GM06990 (cell line): ENCODE results near the gene MYT1.

Experiments
- DNase-seq: peaks from one replicate; pipeline ENCODE4 v3.0.0-alpha.2; 2011; ENCODE audit not compliant: insufficient read length; ENCODE audit errors: extremely low read depth
- H3K27me3 ChIP-seq: replicated peaks from 2 replicates; pipeline ENCODE4 v1.6.0; 2011; ENCODE audit warnings: low read length; ENCODE audit not compliant: control insufficient read depth, insufficient read depth
- H3K36me3 ChIP-seq: 2 replicates; pipeline ENCODE4 v1.5.1; 2011; ENCODE audit warnings: low read length; ENCODE audit not compliant: control insufficient read depth, insufficient read depth
- H3K4me3 ChIP-seq: replicated peaks from 2 replicates; pipeline ENCODE4 v1.5.1; 2011; ENCODE audit warnings: low read depth, mild to moderate bottlenecking, control low read depth, low read length
- CTCF ChIP-seq: IDR thresholded peaks from 2 replicates; pipeline ENCODE4 v1.5.1; 2011; ENCODE audit warnings: low read length, control low read depth, mild to moderate bottlenecking, inconsistent platforms; ENCODE audit not compliant: insufficient read depth, poor library complexity, severe bottlenecking

MYT1 gene

GRCh38 chr20:64246616-64247306, 82.5 kb downstream of the MYT1 start:
- DNase-seq = no peak
- H3K36me3 ChIP-seq = no peaks in the 10 kb centered on the region
- H3K4me3 ChIP-seq = no peak overlapping the region
- no peaks in the 10 kb centered on the region; the same call in 1 of the 2 replicates for H3K27me3 ChIP-seq
- TF ChIP-seq CTCF = no peak

GRCh38 chr20:64247307-64247618, 83.0 kb downstream of the MYT1 start:
- H3K27me3 ChIP-seq = no peaks in the 10 kb centered on the region; the same call in 1 of the 2 replicates
- H3K4me3 ChIP-seq = no peak overlapping the region
- no peak for DNase-seq
- no peak for TF ChIP-seq CTCF
- no peaks in the 10 kb centered on the region for H3K36me3 ChIP-seq

- no peaks in the 10 kb centered on the region; the same call in 1 of the 2 replicates for H3K27me3 ChIP-seq
- H3K4me3 ChIP-seq = no peak overlapping the region
- DNase-seq = no peak
Observed at GRCh38 chr20:64247970-64248841, 84.0 kb downstream of the MYT1 start.

GRCh38 chr20:64250027-64250426, 85.8 kb downstream of the MYT1 start:
- DNase-seq = no peak
- no peaks in the 10 kb centered on the region; the same call in 1 of the 2 replicates for H3K27me3 ChIP-seq
- no peaks in the 10 kb centered on the region for H3K36me3 ChIP-seq
- TF ChIP-seq CTCF = no peak
- H3K4me3 ChIP-seq = no peak overlapping the region

More at GRCh38 chr20:64247970-64248841, 84.0 kb downstream of the MYT1 start:
- TF ChIP-seq CTCF = no peak
- H3K36me3 ChIP-seq = no peaks in the 10 kb centered on the region

- no peak overlapping the region for H3K4me3 ChIP-seq
- H3K27me3 ChIP-seq = no peaks in the 10 kb centered on the region
- no peaks in the 10 kb centered on the region for H3K36me3 ChIP-seq
- TF ChIP-seq CTCF = no peak
- no peak for DNase-seq
Observed at GRCh38 chr20:64253000-64253383, 88.7 kb downstream of the MYT1 start.
